ENCODE measurements around the gene RO60. TPM values are rescaled to one million over a fixed set of nuclear protein-coding genes. Genes with fewer than 3 reads are reported as not detected.

The RO60 gene
- total RNA-seq, 2 experiments from 2014 or later: 75.9 to 80.7 TPM

GRCh38 chr1:193102662-193103061 lies 43.2 kb downstream of the RO60 start:
- POLR2A ChIA-PET: no interaction called here
- CTCF ChIA-PET: no interaction called here

- POLR2A ChIA-PET: interaction anchor here (0.7 to 2.0 kb wide), 4 partner anchors 11 to 82 kb away, joined by 4 to 12 read pairs (median 6); partner anchors contain the start of genes CDC73, RO60 and UCHL5
- CTCF ChIA-PET: interaction anchor here (1.1 to 2.1 kb wide), 4 partner anchors 19 to 45 kb away, joined by 3 to 9 read pairs (median 4); partner anchors contain the start of genes RO60 and UCHL5
These were observed 44.5 kb downstream of the RO60 start for GRCh38 chr1:193103759-193104501.

DNA sequence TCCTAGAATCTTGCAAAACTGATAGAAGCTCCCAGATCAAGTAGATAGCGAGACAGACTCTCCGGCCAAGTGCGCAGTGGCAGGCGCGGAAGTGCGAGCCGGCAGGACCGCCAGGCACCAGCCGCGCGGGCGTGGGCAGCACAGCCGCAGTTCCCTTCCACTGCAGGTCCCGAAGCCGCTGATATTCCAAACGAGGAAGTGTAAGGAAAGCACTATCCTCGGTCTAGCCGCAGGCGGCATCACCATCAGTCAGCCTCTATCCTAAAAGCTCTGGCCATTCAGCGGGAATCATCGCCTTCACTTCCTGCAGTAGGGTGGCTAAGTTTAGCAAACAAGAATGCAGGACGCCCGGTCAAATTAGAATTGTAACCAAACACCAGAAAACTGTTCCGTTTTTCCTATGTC lies 45.1 kb downstream of the RO60 start:
- POLR2A ChIA-PET: interaction anchor here (0.7 to 2.0 kb wide), 5 partner anchors 11 to 82 kb away, joined by 4 to 12 read pairs (median 8); partner anchors contain the start of genes CDC73, RO60 and UCHL5
- CTCF ChIA-PET: interaction anchor here (1.1 to 2.1 kb wide), 5 partner anchors 17 to 46 kb away, joined by 3 to 9 read pairs (median 4); partner anchors contain the start of genes RO60 and UCHL5

DNA sequence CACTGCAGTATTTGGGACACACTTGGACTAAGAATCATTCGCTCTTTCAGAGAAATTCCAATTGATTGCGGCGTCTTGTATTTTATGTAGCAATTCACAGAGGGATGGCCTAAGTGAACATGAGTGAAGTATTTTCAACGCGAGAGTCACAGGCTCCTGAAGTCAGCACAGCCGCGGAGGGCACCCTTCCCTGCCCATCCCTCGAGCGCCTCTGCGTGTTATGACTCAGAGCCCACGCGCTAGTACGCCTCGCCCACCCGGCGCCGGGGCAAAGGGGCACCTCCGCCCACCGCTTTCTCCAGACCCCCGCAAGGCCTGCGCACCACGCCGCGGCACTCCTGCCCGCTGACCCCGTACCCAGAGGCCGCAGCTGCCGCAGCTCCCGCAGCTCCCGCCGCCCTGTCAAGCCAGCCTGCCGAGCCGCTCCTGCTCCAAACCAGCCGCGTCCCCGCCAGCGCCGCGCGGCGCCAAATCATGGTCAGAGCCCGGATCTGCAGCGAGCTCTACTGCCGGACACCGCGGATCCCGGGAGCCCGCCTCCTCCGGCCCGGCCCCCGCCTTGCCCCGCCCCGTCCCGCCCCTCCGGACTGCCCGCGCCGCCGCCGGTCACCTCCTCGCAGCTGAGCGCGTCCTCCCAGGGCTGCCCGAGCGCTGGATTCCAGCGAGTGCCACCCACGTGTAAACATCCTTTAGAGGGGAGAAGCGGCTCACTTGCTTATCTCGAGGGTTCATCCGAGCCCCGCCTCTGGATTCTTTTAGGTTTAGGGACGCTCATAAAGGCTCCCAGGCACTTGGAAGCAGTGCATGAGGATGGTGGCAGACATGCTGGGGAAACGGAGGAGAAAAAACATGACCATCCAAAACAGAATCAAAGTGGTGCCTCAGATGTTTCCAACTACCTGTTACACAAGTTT lies 45.8 kb downstream of the RO60 start, which contains the start of gene GLRX2:
Gene GLRX2 (minus strand): TSS at position 508 of the 914 bp plus-strand sequence. CDS start 32 bp downstream, at position 476.
- POLR2A ChIA-PET: interaction anchor here (1.2 to 2.0 kb wide), 3 partner anchors 12 to 47 kb away, joined by 4 to 10 read pairs (median 8); partner anchors contain the start of genes CDC73, RO60 and UCHL5

DNA sequence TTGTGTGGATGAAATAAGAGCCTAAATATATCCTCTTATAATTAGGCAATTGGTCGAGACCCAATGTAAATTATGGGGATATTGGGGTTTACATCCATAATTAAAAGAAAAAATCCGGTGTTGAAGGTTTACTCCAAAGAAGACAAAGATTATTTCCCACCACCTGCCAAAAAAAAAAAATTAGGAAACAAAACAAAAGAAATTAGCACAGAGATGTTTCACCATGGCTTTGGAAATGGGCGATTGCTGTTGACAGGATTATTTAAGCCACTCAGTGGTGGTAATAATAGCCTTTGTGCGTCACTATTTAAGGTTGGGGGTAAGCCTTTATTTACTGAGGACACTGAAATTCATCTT lies 46.4 kb downstream of the RO60 start:
- ChIA-PET CTCF (interaction anchor here (0.9 to 2.1 kb wide), 2 partner anchors 17 to 47 kb away, joined by 4 to 9 read pairs; partner anchors contain the start of genes RO60 and UCHL5), POLR2A (interaction anchor here (1.2 to 2.0 kb wide), 2 partner anchors 16 to 47 kb away, joined by 8 to 10 read pairs; partner anchors contain the start of genes CDC73, RO60 and UCHL5)

More for the DNA sequence above, 45.8 kb downstream of the RO60 start, which contains the start of gene GLRX2:
- CTCF ChIA-PET: interaction anchor here (0.9 to 2.1 kb wide), 5 partner anchors 16 to 47 kb away, joined by 3 to 9 read pairs (median 4); partner anchors contain the start of genes RO60 and UCHL5

DNA sequence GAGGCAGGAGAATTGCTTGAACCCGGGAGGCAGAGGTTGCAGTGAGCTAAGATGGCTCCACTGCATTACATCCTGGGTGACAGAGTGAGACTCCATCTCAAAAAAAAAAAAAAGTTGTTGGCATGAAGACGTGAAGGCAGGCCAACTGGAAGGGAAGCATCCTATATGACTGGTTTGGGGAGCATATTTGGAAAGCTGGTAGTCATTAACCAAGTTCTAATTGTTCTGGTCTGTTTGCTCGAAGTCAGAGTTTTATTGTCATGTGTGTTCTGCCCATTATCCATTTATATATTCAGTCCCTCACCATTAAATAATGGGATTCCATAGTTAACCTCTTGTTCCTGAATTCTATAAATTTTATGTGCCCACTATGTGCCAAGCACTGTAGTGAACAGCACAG lies 49.1 kb downstream of the RO60 start:
- ChIA-PET POLR2A (no interaction called here), CTCF (interaction anchor here (1.0 to 1.2 kb wide), 2 partner anchors 11 to 13 kb away, joined by 3 read pairs; no protein-coding TSS in a partner anchor)

Other genes with a start within 250 kb of the RO60 start
- 100 to 1,000 TPM; 112 to 118 TPM for gene UCHL5, start 252 bp upstream of the RO60 start, total RNA-seq
- 10 to 100 TPM; 49.9 to 51.9 TPM for gene GLRX2, start 45.8 kb downstream of the RO60 start, total RNA-seq
- 10 to 100 TPM; 49.1 to 52.7 TPM for gene CDC73, start 62.4 kb downstream of the RO60 start, total RNA-seq
- gene B3GALT2, start 127.0 kb downstream of the RO60 start, total RNA-seq: under 1 TPM; 0.13 TPM

All from activated CD8-positive, alpha-beta memory T cell treated with anti-CD3 and anti-CD28 coated beads for 36 hours (primary cell).